HCT116 (cell line): ENCODE results near the gene CCNL2. TPM values are rescaled to one million over a fixed set of nuclear protein-coding genes. Genes with fewer than 3 reads are reported as not detected.
"Not testable (repeated sequence)": the region's sequence is repeated elsewhere in the genome, so short reads cannot be mapped to it uniquely, and the experiment has no call there.

Experiments
- ATAC-seq: fragments of 200-7000 bp; cut with Tn5 transposase; 2 replicates; pipeline ENCODE4 v1.9.1; 2020; ENCODE audit warnings: mild to moderate bottlenecking, moderate library complexity
- BruUV-seq: library from RNA; stranded (reverse); fragments of 400-500 nt; replicated peaks from 2 replicates; lab custom pipeline; 2021; lab: Mats Ljungman, UMichigan
- CTCF ChIA-PET: fragments of 300-600 bp; sonication (Branson Sonifier 250); formaldehyde crosslinking; loops from one replicate; lab custom pipeline; 2021; ENCODE audit warnings: antibody characterized with exemption; lab: Charles Lee
- POLR2A ChIA-PET: fragments of 300-600, 350-600 bp; sonication (Branson Sonifier 250); formaldehyde crosslinking; loops from one replicate; lab custom pipeline; 2021; ENCODE audit warnings: antibody characterized with exemption; lab: Charles Lee
- RAD21 ChIA-PET, 2 experiments: fragments of 300-600 bp; sonication (Branson Sonifier 250); formaldehyde crosslinking; loops; one replicate each; lab custom pipeline; 2023; ENCODE audit warnings: low total read pairs in 2 of 2; ENCODE audit not compliant: uncharacterized antibody in 2 of 2, unreplicated experiment in 2 of 2, low non-redundant PET in 1 of 2; lab: Charles Lee
- DNase-seq: peaks from one replicate; pipeline ENCODE4 v3.0.0-alpha.2; 2010; ENCODE audit warnings: low read depth, low spot score
- H2AFZ ChIP-seq: fragments of 200-600 bp; shearing (Covaris generic), sonication (generic); 2 replicates; pipeline ENCODE4 v1.6.1; 2017; ENCODE audit warnings: low read depth, mixed run types, mixed read lengths, antibody characterized with exemption, low read length; ENCODE audit not compliant: poor library complexity, severe bottlenecking
- H3K27ac ChIP-seq: 2 replicates; pipeline ENCODE4 v1.5.1; 2012; ENCODE audit warnings: low read depth, low read length
- H3K27me3 ChIP-seq: fragments of 200-600 bp; sonication (generic); 2 replicates; pipeline ENCODE4 v1.6.1; 2016; ENCODE audit warnings: mixed run types, low read length, mixed read lengths; ENCODE audit not compliant: insufficient read depth
- H3K36me3 ChIP-seq, 2 experiments: fragments of 200-500 bp in 1 of 2; fragments of 200-600 bp in 1 of 2; sonication (Bioruptor generic) in 1 of 2; sonication (generic) in 1 of 2; 2 replicates each; pipeline versions ENCODE4 v1.5.1 to v1.6.1; 2014 to 2016; ENCODE audit warnings: low read length in 2 of 2, inconsistent platforms in 1 of 2, mixed read lengths in 1 of 2, mixed run types in 1 of 2; ENCODE audit not compliant: insufficient read depth in 2 of 2, control insufficient read depth in 1 of 2
- H3K4me1 ChIP-seq, 2 experiments: fragments of 200-600 bp in 1 of 2; sonication (generic) in 1 of 2; 2 replicates each; pipeline versions ENCODE4 v1.5.1 to v1.6.1; 2012 to 2017; ENCODE audit warnings: low read length in 2 of 2, inconsistent platforms in 1 of 2, mild to moderate bottlenecking in 1 of 2, mixed read lengths in 1 of 2, mixed run types in 1 of 2, moderate library complexity in 1 of 2; ENCODE audit not compliant: insufficient read depth in 2 of 2, control insufficient read depth in 1 of 2
- H3K4me2 ChIP-seq: fragments of 200-600 bp; sonication (generic); 2 replicates; pipeline ENCODE4 v1.6.1; 2017; ENCODE audit warnings: mixed run types, low read length, mixed read lengths
- H3K4me3 ChIP-seq, 2 experiments: fragments of 200-600 bp in 1 of 2; sonication (generic) in 1 of 2; replicated peaks in 1 of 2; 2 replicates each; pipeline ENCODE4 v1.5.1; 2011 to 2016; ENCODE audit warnings: low read length in 2 of 2, control low read depth in 1 of 2, low read depth in 1 of 2, mild to moderate bottlenecking in 1 of 2, mixed read lengths in 1 of 2, mixed run types in 1 of 2
- H3K79me2 ChIP-seq: fragments of 200-600 bp; sonication (generic); 2 replicates; pipeline ENCODE4 v1.6.1; 2017; ENCODE audit warnings: mild to moderate bottlenecking, mixed run types, low read length, moderate library complexity, mixed read lengths; ENCODE audit not compliant: insufficient read depth
- H3K9ac ChIP-seq: fragments of 200-600 bp; sonication (generic); 2 replicates; pipeline ENCODE4 v1.6.1; 2016; ENCODE audit warnings: low read length, mixed read lengths
- H3K9me2 ChIP-seq: fragments of 200-600 bp; sonication (generic), shearing (Covaris generic); 2 replicates; pipeline ENCODE4 v1.6.1; 2017; ENCODE audit warnings: mixed run types, mild to moderate bottlenecking, moderate library complexity; ENCODE audit not compliant: insufficient read depth
- H3K9me3 ChIP-seq, 2 experiments: fragments of 200-500 bp in 1 of 2; fragments of 200-600 bp in 1 of 2; sonication (Bioruptor generic) in 1 of 2; sonication (generic) in 1 of 2; 2 replicates each; pipeline ENCODE4 v1.6.1; 2014 to 2017; ENCODE audit warnings: low read length in 2 of 2, mixed read lengths in 2 of 2, inconsistent platforms in 1 of 2, low read depth in 1 of 2, mild to moderate bottlenecking in 1 of 2, mixed run types in 1 of 2, moderate library complexity in 1 of 2; ENCODE audit not compliant: control insufficient read depth in 1 of 2, insufficient read depth in 1 of 2
- H4K20me1 ChIP-seq: fragments of 200-600 bp; sonication (generic), shearing (Covaris generic); 2 replicates; pipeline ENCODE4 v1.6.1; 2017; ENCODE audit warnings: mixed run types, mild to moderate bottlenecking, moderate library complexity; ENCODE audit not compliant: insufficient read depth
- RAD21 ChIP-seq: IDR thresholded peaks from 2 replicates; pipeline ENCODE4 v1.6.1; 2012; ENCODE audit warnings: low read depth, mild to moderate bottlenecking
- SRF ChIP-seq: IDR thresholded peaks from 2 replicates; pipeline ENCODE4 v1.6.1; 2012; ENCODE audit warnings: low read depth
- YY1 ChIP-seq: IDR thresholded peaks from 2 replicates; pipeline ENCODE4 v1.6.1; 2011; ENCODE audit warnings: low read length, low read depth, moderate library complexity, mild to moderate bottlenecking; ENCODE audit not compliant: insufficient replicate concordance; ENCODE audit errors: extremely low read depth
- ZNF274 ChIP-seq: fragments of 200-500 bp; sonication (Bioruptor generic); IDR thresholded peaks from 2 replicates; pipeline ENCODE4 v1.6.1; 2014; ENCODE audit warnings: mild to moderate bottlenecking, low read depth, low read length, inconsistent platforms
- intact Hi-C: fragments of 100-400 bp; cut with micrococcal nuclease; formaldehyde crosslinking; loops from 2 replicates; pipeline ENCODE4 v1.10.0; 2022
- total RNA-seq: library from RNA; stranded (reverse); gene quantifications from one replicate; pipeline ENCODE4 v1.2.1, GENCODE V29; 2021; ENCODE audit not compliant: unreplicated experiment
- TF ChIP-seq, protein P1 (sequence below), 3 experiments: fragments of 200-600 bp in 1 of 3; sonication (generic) in 1 of 3; IDR thresholded peaks in 2 of 3; conservative IDR thresholded peaks in 1 of 3; 2 replicates each; pipeline ENCODE4 v1.5.1; 2012 to 2017; ENCODE audit warnings: low read depth in 2 of 3, low read length in 2 of 3, antibody characterized with exemption in 1 of 3, borderline replicate concordance in 1 of 3, control low read depth in 1 of 3, mild to moderate bottlenecking in 1 of 3, mixed read lengths in 1 of 3, mixed run types in 1 of 3, moderate library complexity in 1 of 3; ENCODE audit not compliant: insufficient read depth in 1 of 3

CCNL2 gene
- total RNA-seq, 1 experiment from 2014 or later, result 173 TPM

DNA sequence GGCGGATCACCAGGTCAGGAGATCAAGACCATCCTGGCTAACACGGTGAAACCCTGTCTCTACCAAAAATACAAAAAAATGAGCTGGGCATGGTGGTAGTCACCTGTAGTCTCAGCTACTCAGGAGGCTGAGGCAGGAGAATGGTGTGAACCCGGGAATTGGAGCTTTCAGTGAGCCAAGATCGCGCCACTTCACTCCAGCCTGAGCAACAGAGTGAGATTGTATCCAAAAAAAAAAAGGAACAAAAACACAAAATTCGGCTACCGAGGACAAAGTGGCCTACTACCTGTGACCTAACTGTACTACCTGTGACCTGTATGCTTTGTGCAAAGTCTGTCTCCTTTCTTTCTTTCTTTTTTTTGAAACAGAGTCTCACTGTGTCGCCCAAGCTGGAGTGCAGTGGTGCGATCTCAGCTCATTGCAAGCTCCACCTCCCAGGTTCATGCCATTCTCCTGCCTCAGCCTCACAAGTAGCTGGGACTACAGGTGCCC lies 3.8 kb upstream of the CCNL2 start:
- ATAC-seq, H2AFZ ChIP-seq, RAD21 ChIA-PET, POLR2A ChIA-PET, H4K20me1 ChIP-seq, BruUV-seq, H3K27me3 ChIP-seq, H3K4me2 ChIP-seq, DNase-seq, H3K9me3 ChIP-seq, H3K9me2 ChIP-seq, H3K9ac ChIP-seq, H3K4me3 ChIP-seq: not testable (repeated sequence)
- H3K4me1 ChIP-seq, result peaks cover 19 to 49% of the 10 kb centered on the region in 2 experiments
- peaks cover 85% of the 10 kb centered on the region for H3K79me2 ChIP-seq
- CTCF ChIA-PET, result interaction anchor here (1.0 to 1.6 kb wide), 3 partner anchors 13 to 38 kb away, joined by 4 to 9 read pairs (median 5); partner anchors contain the start of gene AURKAIP1
- H3K36me3 ChIP-seq, result peaks cover 17 to 43% of the 10 kb centered on the region in 2 experiments
- intact Hi-C loops, result loop anchor here (2.0 kb wide), 1 partner anchor 38 kb away; no protein-coding TSS in a partner anchor
- H3K27ac ChIP-seq, result 0 out of 2 replicates have a peak overlapping the region, but pooled peaks have one; percentile 86

DNA sequence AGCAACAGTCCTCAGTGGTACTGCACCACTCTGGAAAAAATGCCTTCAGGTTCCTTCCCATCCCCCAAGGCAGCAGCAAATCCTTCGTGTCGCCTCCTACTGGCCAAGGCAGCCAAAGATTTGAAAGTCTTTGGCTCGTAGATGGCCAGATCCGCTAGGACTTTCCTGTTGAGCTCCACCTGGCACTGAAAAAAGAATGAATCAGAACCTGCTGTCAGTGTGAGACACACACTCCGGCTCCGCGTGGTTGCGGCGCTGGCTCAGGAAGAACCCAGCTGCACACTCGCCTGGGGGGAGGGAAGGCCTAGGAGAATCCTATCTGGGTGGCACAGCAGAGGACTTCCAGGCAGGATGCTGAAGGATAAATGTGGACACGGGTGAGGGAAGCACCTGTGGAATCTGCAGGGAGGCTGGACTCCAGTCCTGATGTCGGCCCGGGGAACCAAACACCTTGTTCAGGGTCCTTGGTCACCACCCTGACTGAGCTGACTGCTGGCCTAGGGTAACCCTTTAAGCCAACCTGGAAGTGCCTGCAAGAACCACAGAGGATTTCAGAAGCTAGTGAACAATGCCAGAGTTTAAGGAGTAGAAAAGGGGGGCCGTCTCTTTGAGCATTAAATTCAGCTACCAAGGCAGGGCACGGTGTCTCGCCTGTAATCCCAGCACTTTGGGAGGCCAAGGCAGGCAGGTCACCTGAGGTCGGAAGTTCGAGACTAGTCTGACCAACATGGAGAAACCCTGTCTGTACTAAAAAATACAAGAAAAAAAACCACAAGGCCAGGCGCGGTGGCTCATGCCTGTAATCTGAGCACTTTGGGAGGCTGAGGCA lies 3.2 kb upstream of the CCNL2 start:
- CTCF ChIA-PET, result interaction anchor here (1.0 to 1.6 kb wide), 6 partner anchors 12 to 102 kb away, joined by 3 to 9 read pairs (median 4); partner anchors contain the start of gene AURKAIP1
- intact Hi-C loops, result loop anchor here (2.0 kb wide), 1 partner anchor 39 kb away; no protein-coding TSS in a partner anchor
- peak overlapping the region; percentile 86 for H3K27ac ChIP-seq

More for the DNA sequence above, 3.2 kb upstream of the CCNL2 start:
- Histone ChIP-seq H2AFZ (no peak overlapping the region), H3K9me2 (no peaks in the 10 kb centered on the region), H3K36me3 (peaks cover 20 to 49% of the 10 kb centered on the region in 2 experiments)
- TF ChIP-seq, protein P1, sequence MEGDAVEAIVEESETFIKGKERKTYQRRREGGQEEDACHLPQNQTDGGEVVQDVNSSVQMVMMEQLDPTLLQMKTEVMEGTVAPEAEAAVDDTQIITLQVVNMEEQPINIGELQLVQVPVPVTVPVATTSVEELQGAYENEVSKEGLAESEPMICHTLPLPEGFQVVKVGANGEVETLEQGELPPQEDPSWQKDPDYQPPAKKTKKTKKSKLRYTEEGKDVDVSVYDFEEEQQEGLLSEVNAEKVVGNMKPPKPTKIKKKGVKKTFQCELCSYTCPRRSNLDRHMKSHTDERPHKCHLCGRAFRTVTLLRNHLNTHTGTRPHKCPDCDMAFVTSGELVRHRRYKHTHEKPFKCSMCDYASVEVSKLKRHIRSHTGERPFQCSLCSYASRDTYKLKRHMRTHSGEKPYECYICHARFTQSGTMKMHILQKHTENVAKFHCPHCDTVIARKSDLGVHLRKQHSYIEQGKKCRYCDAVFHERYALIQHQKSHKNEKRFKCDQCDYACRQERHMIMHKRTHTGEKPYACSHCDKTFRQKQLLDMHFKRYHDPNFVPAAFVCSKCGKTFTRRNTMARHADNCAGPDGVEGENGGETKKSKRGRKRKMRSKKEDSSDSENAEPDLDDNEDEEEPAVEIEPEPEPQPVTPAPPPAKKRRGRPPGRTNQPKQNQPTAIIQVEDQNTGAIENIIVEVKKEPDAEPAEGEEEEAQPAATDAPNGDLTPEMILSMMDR (IDR thresholded peaks at IDR 0.05 in 2 of 3, conservative IDR thresholded peaks at IDR 0.05 in 1 of 3; ENCODE audit: borderline replicate concordance in 1 of 3, insufficient read depth in 1 of 3, low read depth in 2 of 3, low read length in 2 of 3), result peak in 2 of 3 experiments; percentile 87; a peak in 4 of 6 replicates
- TF ChIP-seq SRF, result no peak
- no peak for TF ChIP-seq ZNF274
- no peak for TF ChIP-seq RAD21
- TF ChIP-seq YY1, result peak; percentile 17
- TF ChIP-seq, all 23 proteins: peak for 2
- H4K20me1 ChIP-seq, result peaks cover 5% of the 10 kb centered on the region; the same call in 1 of the 2 replicates
- peaks cover 19 to 56% of the 10 kb centered on the region in 2 experiments for H3K4me1 ChIP-seq
- ATAC-seq (peak; percentile 19; the same call in 1 of the 2 replicates), DNase-seq (peak; percentile 52)
- H3K9ac ChIP-seq, result no peak overlapping the region
- no peaks in the 10 kb centered on the region for H3K9me3 ChIP-seq
- POLR2A ChIA-PET, result interaction anchor here (0.7 kb wide), 1 partner anchor 9 kb away, joined by 3 read pairs; no protein-coding TSS in a partner anchor
- no peak overlapping the region for H3K4me3 ChIP-seq
- BruUV-seq, result no TSS peak
- RAD21 ChIA-PET, result no interaction called here
- peak overlapping the region; percentile 98; the same call in 1 of the 2 replicates for H3K4me2 ChIP-seq
- peaks cover 85% of the 10 kb centered on the region for H3K79me2 ChIP-seq
- H3K27me3 ChIP-seq, result no peaks in the 10 kb centered on the region
